A549 (cell line): ENCODE results near the gene C6orf132. TPM values are rescaled to one million over a fixed set of nuclear protein-coding genes. Genes with fewer than 3 reads are reported as not detected.

Experiments
- ATAC-seq, 2 experiments: fragments of 200-7000 bp in 1 of 2; fragments of >200 bp in 1 of 2; cut with Nextera tagmentation in 1 of 2; cut with Tn5 transposase in 1 of 2; 3 replicates each; pipeline versions ENCODE4 v1.8.0 to v1.9.1; 2018 to 2020; ENCODE audit warnings: mild to moderate bottlenecking in 1 of 2, moderate library complexity in 1 of 2
- CTCF ChIA-PET: fragments of 300-600 bp; sonication (Branson Sonifier 250); formaldehyde crosslinking; extraction: SDS; loops from one replicate; lab custom pipeline; 2021; ENCODE audit warnings: antibody characterized with exemption, inconsistent platforms; lab: Yijun Ruan, JAX
- POLR2A ChIA-PET: fragments of 350-600 bp; formaldehyde crosslinking; extraction: SDS; loops from one replicate; lab custom pipeline; 2021; ENCODE audit warnings: antibody characterized with exemption, inconsistent platforms; lab: Yijun Ruan, JAX
- DNase-seq, 2 experiments: peaks; one replicate each; pipeline versions ENCODE4 v3.0.0 to v3.0.0-alpha.2; 2011 to 2016; ENCODE audit warnings: low read depth in 1 of 2, low spot score in 1 of 2
- FAIRE-seq: peaks from 2 replicates; lab custom pipeline; 2011; peaks lifted over from hg19 to GRCh38; lab: Jason Lieb, UNC
- H3K27ac ChIP-seq, 2 experiments: fragments of >200 bp; sonication (Bioruptor Twin); formaldehyde crosslinking; 3 replicates each; pipeline ENCODE4 v1.5.1; 2016 to 2017
- H3K4me1 ChIP-seq: fragments of >200 bp; sonication (Bioruptor Twin); formaldehyde crosslinking; 3 replicates; pipeline ENCODE4 v1.6.1; 2016
- H3K4me2 ChIP-seq: fragments of >200 bp; sonication (Bioruptor Twin); formaldehyde crosslinking; 3 replicates; pipeline ENCODE4 v1.6.1; 2016
- H3K4me3 ChIP-seq: fragments of >200 bp; sonication (Bioruptor Twin); formaldehyde crosslinking; 3 replicates; pipeline ENCODE4 v1.5.1; 2016
- H3K9me3 ChIP-seq: fragments of >200 bp; sonication (Bioruptor Twin); formaldehyde crosslinking; 3 replicates; pipeline ENCODE4 v1.6.1; 2016
- BHLHE40 ChIP-seq: IDR thresholded peaks from 2 replicates; pipeline ENCODE4 v1.6.1; 2012; ENCODE audit warnings: low read depth, low read length, inconsistent platforms
- ELK1 ChIP-seq: fragments of 150-350 bp; IDR thresholded peaks from 2 replicates; pipeline ENCODE4 v1.6.1; 2014; ENCODE audit warnings: low read depth, mild to moderate bottlenecking, low read length
- EP300 ChIP-seq, 2 experiments: fragments of >200 bp; sonication (Bioruptor Twin); formaldehyde crosslinking; IDR thresholded peaks; 2 replicates in 1 of 2; 3 replicates in 1 of 2; pipeline ENCODE4 v1.6.1; 2016 to 2017
- FOSB ChIP-seq: fragments of 250-450 bp; sonication (Bioruptor Pico); IDR thresholded peaks from 2 replicates; pipeline ENCODE4 v1.5.0; 2020; ENCODE audit warnings: mild to moderate bottlenecking, moderate library complexity
- GATA3 ChIP-seq: IDR thresholded peaks from 2 replicates; pipeline ENCODE4 v1.6.1; 2012; ENCODE audit warnings: borderline replicate concordance
- HDAC2 ChIP-seq: fragments of 200-600 bp; sonication (generic); IDR thresholded peaks from 2 replicates; pipeline ENCODE4 v1.6.1; 2016
- HEYL ChIP-seq: fragments of 250-450 bp; sonication (Bioruptor Pico); IDR thresholded peaks from 2 replicates; pipeline ENCODE4 v1.8.0; 2021; ENCODE audit warnings: mild to moderate bottlenecking, moderate library complexity
- HOXB13 ChIP-seq: fragments of 250-450 bp; sonication (Bioruptor Pico); IDR thresholded peaks from 2 replicates; pipeline ENCODE4 v1.5.0; 2020; ENCODE audit warnings: low read depth, mild to moderate bottlenecking, moderate library complexity
- KDM1A ChIP-seq: fragments of 200-600 bp; sonication (generic); IDR thresholded peaks from 2 replicates; pipeline ENCODE4 v1.6.1; 2016; ENCODE audit warnings: low read depth, mild to moderate bottlenecking
- KDM5A ChIP-seq: fragments of 200-600 bp; sonication (generic); IDR thresholded peaks from 2 replicates; pipeline ENCODE4 v1.6.1; 2016; ENCODE audit warnings: antibody characterized with exemption, mild to moderate bottlenecking
- MAFK ChIP-seq: fragments of 450-650 bp; IDR thresholded peaks from 2 replicates; pipeline ENCODE4 v1.6.1; 2014; ENCODE audit not compliant: partially characterized antibody
- MAZ ChIP-seq: fragments of 150-350 bp; IDR thresholded peaks from 2 replicates; pipeline ENCODE4 v1.6.1; 2014; ENCODE audit warnings: antibody characterized with exemption, low read depth, low read length, borderline replicate concordance
- MYC ChIP-seq: IDR thresholded peaks from 2 replicates; pipeline ENCODE4 v1.6.1; 2012; ENCODE audit warnings: mild to moderate bottlenecking, inconsistent platforms, low read length, improper control_type of control experiment, borderline replicate concordance
- POLR2AphosphoS2 ChIP-seq: conservative IDR thresholded peaks from 2 replicates; pipeline ENCODE4 v1.6.1; 2012; ENCODE audit warnings: low read length, improper control_type of control experiment, inconsistent platforms
- RCOR1 ChIP-seq: fragments of 150-350 bp; IDR thresholded peaks from 2 replicates; pipeline ENCODE4 v1.6.1; 2014; ENCODE audit warnings: antibody characterized with exemption, low read length, low read depth
- RFX5 ChIP-seq: fragments of 450-650 bp; IDR thresholded peaks from 2 replicates; pipeline ENCODE4 v1.7.1; 2014; ENCODE audit warnings: antibody characterized with exemption, mild to moderate bottlenecking, moderate library complexity
- SMC3 ChIP-seq: fragments of >200 bp; sonication (Bioruptor Twin); formaldehyde crosslinking; IDR thresholded peaks from 3 replicates; pipeline ENCODE4 v1.6.1; 2018; ENCODE audit warnings: inconsistent platforms
- SREBF2 ChIP-seq: fragments of 450-650 bp; IDR thresholded peaks from 2 replicates; pipeline ENCODE4 v1.6.1; 2014; ENCODE audit warnings: mild to moderate bottlenecking, moderate library complexity
- TFCP2L1 ChIP-seq: fragments of 250-450 bp; sonication (Bioruptor Pico); IDR thresholded peaks from 2 replicates; pipeline ENCODE4 v1.5.0; 2021; ENCODE audit warnings: mild to moderate bottlenecking
- TP53 ChIP-seq: fragments of 250-450 bp; sonication (Bioruptor Pico); IDR thresholded peaks from 2 replicates; pipeline ENCODE4 v1.5.0; 2021; ENCODE audit warnings: mild to moderate bottlenecking, moderate library complexity
- ZFP36 ChIP-seq: fragments of 450-650 bp; IDR thresholded peaks from 2 replicates; pipeline ENCODE4 v1.6.1; 2014; ENCODE audit warnings: borderline replicate concordance; ENCODE audit not compliant: partially characterized antibody
- ZNF302 ChIP-seq: fragments of 250-450 bp; sonication (Bioruptor Pico); IDR thresholded peaks from 2 replicates; pipeline ENCODE4 v1.9.0; 2021; ENCODE audit warnings: inconsistent platforms, mild to moderate bottlenecking, moderate library complexity
- ZSCAN20 ChIP-seq: fragments of 250-450 bp; sonication (Bioruptor Pico); IDR thresholded peaks from 2 replicates; pipeline ENCODE4 v1.8.0; 2022; ENCODE audit warnings: mild to moderate bottlenecking, moderate library complexity
- WGBS: methylation state at CpG from one replicate; pipeline ENCODE4 v1.1.6; 2017; ENCODE audit errors: missing lambda C conversion rate; 5-methylcytosine and 5-hydroxymethylcytosine counted together
- polyA plus RNA-seq, 4 experiments: library from polyadenylated mRNA; depleted of rRNA in 3 of 4; stranded (reverse); fragments of >200 nt; fragmentation: RNase III in 1 of 4; extraction: RNeasy Plus Mini Kit Qiagen cat#74134 plus additional on column Dnase treatment in 1 of 4; gene quantifications; 2 replicates in 3 of 4; 3 replicates in 1 of 4; pipeline ENCODE4 v1.2.3, GENCODE V29; 2011 to 2017
- TF ChIP-seq, protein P1 (sequence below): fragments of 250-450 bp; sonication (Bioruptor Pico); IDR thresholded peaks from 2 replicates; pipeline ENCODE4 v1.5.0; 2020; ENCODE audit warnings: low read depth, mild to moderate bottlenecking, moderate library complexity

Gene C6orf132
- polyA plus RNA-seq, 2 of the 4 experiments (the other 2 are of a cell fraction), result 0.44 to 1.1 TPM

- no peaks in the 10 kb centered on the region for H3K9me3 ChIP-seq
- WGBS, result 86% methylated on average over 5 of the region's 5 CpGs
- ChIA-PET POLR2A (no interaction called here), CTCF (interaction anchor here (0.6 to 1.0 kb wide), 4 partner anchors 15 to 107 kb away, joined by 3 to 4 read pairs (median 3); no protein-coding TSS in a partner anchor)
- H3K4me1 ChIP-seq, result no peaks in the 10 kb centered on the region
- FAIRE-seq (no peak), ATAC-seq (no peak), DNase-seq (no peak)
- no peak overlapping the region for H3K4me3 ChIP-seq
- peak; percentile 34 for TF ChIP-seq MAFK
- no peak for TF ChIP-seq HOXB13 (CRISPR knock-in tag)
- H3K27ac ChIP-seq, result no peak overlapping the region
- no peak overlapping the region for H3K4me2 ChIP-seq
Observed at GRCh38 chr6:42059743-42060142, 82.7 kb downstream of the C6orf132 start.

DNA sequence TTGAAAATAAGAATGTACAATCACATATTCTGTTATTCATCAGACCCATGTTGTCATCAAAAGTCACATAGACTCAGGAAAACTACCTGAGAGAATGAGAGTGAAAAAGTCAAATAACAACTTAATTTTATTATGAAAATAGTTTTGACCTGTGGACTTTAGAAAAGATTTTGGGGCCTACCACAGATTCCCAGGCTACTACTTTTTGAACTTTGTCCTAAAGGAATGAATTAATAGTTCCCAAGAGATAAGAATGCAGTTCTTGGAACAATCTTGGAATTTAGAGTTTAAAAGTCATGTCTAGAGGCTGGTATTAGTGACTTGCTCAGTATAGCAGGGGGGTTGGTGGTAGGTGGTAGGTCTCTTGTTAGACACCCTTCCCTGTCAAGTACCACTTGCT lies 88.8 kb downstream of the C6orf132 start:
- H3K9me3 ChIP-seq, result no peaks in the 10 kb centered on the region
- DNase-seq, result no peak
- ATAC-seq, result no peak
- no peak for FAIRE-seq
- no peak overlapping the region for H3K27ac ChIP-seq
- TF ChIP-seq ZSCAN20 (CRISPR knock-in tag) (no peak), SREBF2 (no peak), MYC (no peak), RCOR1 (no peak), SMC3 (no peak), RFX5 (no peak), KDM1A (no peak), MAFK (no peak), GATA3 (no peak), EP300 (IDR thresholded peaks at IDR 0.05) (no peak), HEYL (CRISPR knock-in tag) (no peak), KDM5A (no peak), ELK1 (no peak), ZFP36 (no peak)
- TF ChIP-seq, protein P1, sequence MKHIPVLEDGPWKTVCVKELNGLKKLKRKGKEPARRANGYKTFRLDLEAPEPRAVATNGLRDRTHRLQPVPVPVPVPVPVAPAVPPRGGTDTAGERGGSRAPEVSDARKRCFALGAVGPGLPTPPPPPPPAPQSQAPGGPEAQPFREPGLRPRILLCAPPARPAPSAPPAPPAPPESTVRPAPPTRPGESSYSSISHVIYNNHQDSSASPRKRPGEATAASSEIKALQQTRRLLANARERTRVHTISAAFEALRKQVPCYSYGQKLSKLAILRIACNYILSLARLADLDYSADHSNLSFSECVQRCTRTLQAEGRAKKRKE (CRISPR knock-in tag), result no peak
- POLR2A ChIA-PET, result interaction anchor here (0.7 kb wide), 1 partner anchor 229 kb away, joined by 4 read pairs; no protein-coding TSS in a partner anchor
- CTCF ChIA-PET, result interaction anchor here (1.6 to 2.3 kb wide), 2 partner anchors 9 to 22 kb away, joined by 6 to 9 read pairs; no protein-coding TSS in a partner anchor
- peaks cover 12% of the 10 kb centered on the region; the same call in 2 of the 3 replicates for H3K4me1 ChIP-seq
- H3K4me3 ChIP-seq, result no peak overlapping the region
- H3K4me2 ChIP-seq, result no peak overlapping the region

DNA sequence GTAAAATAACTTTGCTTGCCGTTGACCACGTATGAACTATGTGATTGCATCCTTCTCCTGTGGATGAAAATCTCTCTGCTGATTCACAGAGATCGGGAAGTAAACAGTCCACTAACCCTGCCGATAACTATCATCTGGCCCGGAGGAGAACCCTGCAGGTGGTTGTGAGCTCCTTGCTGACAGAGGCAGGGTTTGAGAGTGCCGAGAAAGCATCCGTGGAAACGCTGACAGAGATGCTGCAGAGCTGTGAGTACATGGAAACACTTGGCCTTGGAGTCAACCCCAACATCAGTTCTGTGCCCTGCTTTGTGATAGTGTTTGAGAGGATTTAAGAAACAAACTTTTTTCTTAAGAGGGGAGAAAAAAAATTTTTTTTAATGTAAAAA lies 91.2 kb downstream of the C6orf132 start:
- WGBS, result 32% methylated on average over 8 of the region's 8 CpGs
- Histone ChIP-seq H3K4me2 (peak overlapping the region; percentile 59), H3K27ac (peak overlapping the region in 1 of 2 experiments; percentile 96; a peak in 3 of 6 replicates), H3K4me1 (peaks cover 25% of the 10 kb centered on the region), H3K9me3 (no peaks in the 10 kb centered on the region), H3K4me3 (peak overlapping the region; percentile 52)
- ChIA-PET CTCF (interaction anchor here (1.1 to 11.6 kb wide), 7 partner anchors 14 to 264 kb away, joined by 3 to 191 read pairs (median 7); partner anchors contain the start of genes BYSL, CCND3, MED20 and TOMM6), POLR2A (interaction anchor here (0.8 to 1.4 kb wide), 4 partner anchors 109 to 317 kb away, joined by 3 to 7 read pairs (median 3); partner anchors contain the start of genes CCND3 and TOMM6)
- no peak for ATAC-seq
- no peak for DNase-seq
- no peak for FAIRE-seq
- TF ChIP-seq TFCP2L1 (CRISPR knock-in tag) (no peak), TP53 (CRISPR knock-in tag) (no peak), HDAC2 (no peak), POLR2AphosphoS2 (no peak), ZNF302 (CRISPR knock-in tag) (no peak), MAZ (no peak), BHLHE40 (no peak), SMC3 (no peak), FOSB (no peak), MYC (no peak)

Other genes with a start within 250 kb of the C6orf132 start
- 2.9 TPM in 2 replicates for gene USP49, start 247.2 kb downstream of the C6orf132 start, polyA plus RNA-seq (2011; rRNA removed)
- gene USP49, start 247.2 kb downstream of the C6orf132 start, polyA plus RNA-seq (2017; fragmentation: RNase III; extraction: RNeasy Plus Mini Kit Qiagen cat#74134 plus additional on column Dnase treatment), result 3.6 to 4.3 TPM (median 4.1 TPM) in 3 replicates
- gene MED20, start 221.5 kb downstream of the C6orf132 start, polyA plus RNA-seq (2011; rRNA removed), result 29.3 and 32.9 TPM in 2 replicates
- 18.4 to 21.0 TPM (median 19.0 TPM) in 3 replicates for gene MED20, start 221.5 kb downstream of the C6orf132 start, polyA plus RNA-seq (2017; fragmentation: RNase III; extraction: RNeasy Plus Mini Kit Qiagen cat#74134 plus additional on column Dnase treatment)
- 28.8 and 38.7 TPM in 2 replicates for gene BYSL, start 221.1 kb downstream of the C6orf132 start, polyA plus RNA-seq (2011; rRNA removed)
- gene BYSL, start 221.1 kb downstream of the C6orf132 start, polyA plus RNA-seq (2017; fragmentation: RNase III; extraction: RNeasy Plus Mini Kit Qiagen cat#74134 plus additional on column Dnase treatment), result 60.9 to 66.9 TPM (median 61.8 TPM) in 3 replicates
- gene CCND3, start 200.8 kb downstream of the C6orf132 start, polyA plus RNA-seq (2011; rRNA removed), result 112 TPM in 2 replicates
- gene CCND3, start 200.8 kb downstream of the C6orf132 start, polyA plus RNA-seq (2017; fragmentation: RNase III; extraction: RNeasy Plus Mini Kit Qiagen cat#74134 plus additional on column Dnase treatment), result 213 to 228 TPM (median 215 TPM) in 3 replicates
- gene TAF8, start 92.1 kb downstream of the C6orf132 start, polyA plus RNA-seq (2011; rRNA removed), result 18.7 and 20.5 TPM in 2 replicates
- gene TAF8, start 92.1 kb downstream of the C6orf132 start, polyA plus RNA-seq (2017; fragmentation: RNase III; extraction: RNeasy Plus Mini Kit Qiagen cat#74134 plus additional on column Dnase treatment), result 13.3 to 14.0 TPM (median 13.4 TPM) in 3 replicates
- not detected in 2 replicates for gene GUCA1A, start 30.7 kb upstream of the C6orf132 start, polyA plus RNA-seq (2011; rRNA removed)
- not detected in 3 replicates for gene GUCA1A, start 30.7 kb upstream of the C6orf132 start, polyA plus RNA-seq (2017; fragmentation: RNase III; extraction: RNeasy Plus Mini Kit Qiagen cat#74134 plus additional on column Dnase treatment)
- gene GUCA1B, start 52.3 kb upstream of the C6orf132 start, polyA plus RNA-seq (2011; rRNA removed), result 0.62 and 0.82 TPM in 2 replicates
- gene GUCA1B, start 52.3 kb upstream of the C6orf132 start, polyA plus RNA-seq (2017; fragmentation: RNase III; extraction: RNeasy Plus Mini Kit Qiagen cat#74134 plus additional on column Dnase treatment), result 0.90 to 1.0 TPM (median 0.98 TPM) in 3 replicates
- gene MRPS10, start 75.2 kb upstream of the C6orf132 start, polyA plus RNA-seq (2011; rRNA removed), result 41.7 and 60.7 TPM in 2 replicates
- 31.4 to 33.9 TPM (median 31.5 TPM) in 3 replicates for gene MRPS10, start 75.2 kb upstream of the C6orf132 start, polyA plus RNA-seq (2017; fragmentation: RNase III; extraction: RNeasy Plus Mini Kit Qiagen cat#74134 plus additional on column Dnase treatment)